SHP77 (cell line): Measurements from ENCODE around the gene CNGB1.
"Not testable (repeated sequence)": the region's sequence is repeated elsewhere in the genome, so short reads cannot be mapped to it uniquely, and the experiment has no call there.

ENCODE experiments used
- DNase-seq, 2 experiments: peaks; one replicate each; lab custom pipeline; 2025; lab: John Stamatoyannopoulos, UW

The CNGB1 gene

DNA sequence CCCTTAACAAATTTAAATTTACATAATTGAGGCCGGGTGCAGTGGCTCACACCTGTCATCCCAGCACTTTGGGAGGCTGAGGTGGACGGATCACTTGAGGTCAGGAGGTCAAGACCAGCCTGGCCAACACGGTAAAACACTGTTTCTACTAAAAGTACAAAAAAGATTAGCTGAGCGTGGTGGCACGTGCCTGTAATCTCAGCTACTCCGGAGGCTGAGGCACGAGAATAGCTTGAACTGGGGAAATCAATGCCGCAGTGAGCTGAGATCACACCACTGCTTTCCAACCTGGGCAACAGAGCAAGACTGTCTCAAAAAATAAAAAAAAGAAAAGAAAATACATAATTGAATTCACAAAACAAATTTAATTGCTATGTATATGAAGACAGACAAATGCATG lies 112.3 kb downstream of the CNGB1 start:
- DNase-seq = no peak

DNA sequence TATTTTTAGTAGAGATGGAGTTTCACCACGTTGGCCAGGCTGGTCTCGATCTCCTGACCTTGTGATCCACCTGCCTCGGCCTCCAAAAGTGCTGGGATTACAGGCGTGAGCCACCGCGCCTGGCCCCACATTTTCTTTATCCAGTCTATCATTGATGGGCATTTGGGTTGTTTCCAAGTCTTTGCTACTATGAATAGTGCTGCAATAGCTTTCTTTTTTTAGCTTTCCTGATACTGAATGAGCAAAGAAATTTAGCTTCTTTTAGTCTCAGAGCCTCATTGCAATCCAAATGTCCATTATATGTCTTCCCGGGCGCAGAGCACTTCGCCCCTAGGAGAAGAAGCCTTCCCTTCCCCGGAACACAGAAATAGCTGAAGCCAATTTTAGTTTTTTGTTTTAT lies 112.9 kb downstream of the CNGB1 start:
- not testable (repeated sequence) for DNase-seq

- DNase-seq = no peak
Observed at GRCh38 chr16:57855188-57855587, 115.7 kb downstream of the CNGB1 start.

GRCh38 chr16:57852189-57852588 lies 118.7 kb downstream of the CNGB1 start:
- DNase-seq = no peak

- DNase-seq = no peak
Observed at GRCh38 chr16:57848181-57848580, 122.7 kb downstream of the CNGB1 start.

DNA sequence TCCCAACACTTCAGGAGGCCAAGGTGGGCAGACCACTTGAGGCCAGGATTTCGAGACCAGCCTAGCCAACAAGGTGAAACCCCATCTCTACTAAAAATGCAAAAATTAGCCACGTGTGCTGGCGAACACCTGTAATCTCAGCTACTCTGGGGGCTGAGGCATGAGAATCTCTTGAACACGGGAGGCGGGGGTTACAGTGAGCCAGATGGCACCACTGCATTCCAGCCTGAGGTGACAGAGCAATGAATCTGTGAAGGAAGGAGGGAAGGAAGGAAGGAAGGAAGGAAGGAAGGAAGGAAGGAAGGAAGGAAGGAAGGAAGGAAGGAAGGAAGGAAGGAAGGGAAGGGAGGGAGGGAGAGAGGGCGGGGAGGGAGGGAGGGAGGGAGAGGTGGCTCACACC lies 124.0 kb downstream of the CNGB1 start:
- not testable (repeated sequence) for DNase-seq

DNA sequence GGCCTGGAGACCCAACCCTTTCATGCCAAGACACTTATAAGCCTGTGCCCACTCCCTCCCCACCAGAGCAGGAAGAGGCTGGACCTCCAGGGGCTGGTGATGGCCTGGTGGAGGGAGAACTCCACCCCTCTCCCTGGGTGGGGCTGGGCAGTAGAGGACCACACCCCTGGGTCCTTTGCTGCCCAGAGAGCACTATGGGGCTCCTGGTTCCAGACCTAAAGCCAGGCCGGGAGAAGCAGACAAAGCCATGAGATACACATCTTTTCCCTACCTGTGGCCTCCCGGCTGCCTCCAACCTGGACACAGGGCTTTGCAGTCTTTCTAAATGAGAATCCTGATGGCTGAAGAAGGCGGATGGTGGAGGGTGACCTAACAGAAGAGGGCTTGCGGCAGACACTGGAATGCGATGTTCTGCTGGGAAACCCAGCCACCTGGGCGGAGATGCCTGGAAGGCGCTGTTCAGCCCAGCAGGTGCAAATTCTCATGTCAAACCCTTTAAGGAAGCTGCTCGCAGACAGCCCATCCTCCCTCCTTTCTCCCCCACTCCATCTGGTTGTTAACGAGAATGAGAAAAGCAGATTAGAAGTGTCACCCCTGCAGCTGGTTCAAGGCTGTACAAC lies 124.7 kb downstream of the CNGB1 start:
- DNase-seq = no peak

DNA sequence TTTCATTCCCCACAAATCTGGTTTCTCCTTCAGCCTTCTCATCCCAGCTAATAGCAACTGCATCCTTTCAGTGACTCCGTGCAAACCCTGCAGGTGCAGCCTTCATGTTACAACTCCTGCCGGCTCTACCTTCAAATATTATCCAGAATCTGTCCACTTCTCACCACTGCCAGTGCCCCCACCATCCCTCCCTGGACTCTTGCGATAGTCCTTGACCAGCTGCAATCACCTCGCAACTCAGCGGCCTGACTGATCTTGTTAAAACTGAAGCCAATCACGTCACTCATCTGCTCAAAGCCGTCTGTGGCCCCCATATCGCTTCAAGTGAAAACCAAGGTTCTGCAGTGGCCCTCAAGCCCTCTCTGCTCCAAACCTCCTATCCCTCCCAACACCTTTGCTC lies 125.8 kb downstream of the CNGB1 start:
- DNase-seq = no peak

- DNase-seq = no peak
Observed at GRCh38 chr16:57844416-57845030, 126.4 kb downstream of the CNGB1 start.

- no peak for DNase-seq
Observed at GRCh38 chr16:57843400-57843799, 127.5 kb downstream of the CNGB1 start.

DNA sequence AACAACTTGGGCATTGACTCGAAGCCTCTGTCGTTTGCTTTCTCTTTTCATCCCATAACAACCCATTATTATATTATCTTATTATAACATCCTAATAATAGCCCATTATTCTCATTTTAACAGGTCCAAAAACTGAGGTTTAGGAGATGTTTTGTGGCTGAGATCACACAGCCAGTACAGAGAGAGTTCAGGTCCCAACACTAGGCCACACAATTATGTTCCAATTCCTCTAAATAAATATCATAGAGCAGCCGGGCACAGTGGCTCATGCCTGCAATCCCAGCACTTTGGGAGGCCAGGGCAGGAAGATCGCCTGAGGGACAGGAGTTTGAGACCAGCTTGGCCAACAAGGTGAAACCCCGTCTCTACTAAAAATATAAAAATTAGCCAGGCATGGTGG lies 128.3 kb downstream of the CNGB1 start:
- no peak for DNase-seq

GRCh38 chr16:57840833-57841232 lies 130.1 kb downstream of the CNGB1 start:
- no peak for DNase-seq

DNA sequence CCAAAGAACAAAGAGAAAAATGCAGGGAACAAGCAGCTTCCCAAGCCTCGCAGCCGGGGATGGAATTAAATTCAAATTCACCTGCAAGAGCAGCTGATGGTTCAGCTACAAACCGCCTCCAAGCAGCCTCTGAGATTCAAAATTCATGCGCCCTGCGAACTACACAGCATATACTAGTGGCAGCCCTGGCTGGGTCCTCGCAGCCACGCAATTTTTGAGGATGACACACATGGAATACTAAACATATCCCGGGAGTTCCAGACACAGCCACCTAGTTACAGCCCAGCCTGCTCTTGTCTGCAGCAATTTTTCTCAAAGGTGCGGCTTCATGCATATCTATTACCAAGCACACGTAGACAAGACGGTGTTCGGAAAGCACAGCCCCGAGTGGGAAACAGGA lies 132.8 kb downstream of the CNGB1 start:
- no peak for DNase-seq

DNA sequence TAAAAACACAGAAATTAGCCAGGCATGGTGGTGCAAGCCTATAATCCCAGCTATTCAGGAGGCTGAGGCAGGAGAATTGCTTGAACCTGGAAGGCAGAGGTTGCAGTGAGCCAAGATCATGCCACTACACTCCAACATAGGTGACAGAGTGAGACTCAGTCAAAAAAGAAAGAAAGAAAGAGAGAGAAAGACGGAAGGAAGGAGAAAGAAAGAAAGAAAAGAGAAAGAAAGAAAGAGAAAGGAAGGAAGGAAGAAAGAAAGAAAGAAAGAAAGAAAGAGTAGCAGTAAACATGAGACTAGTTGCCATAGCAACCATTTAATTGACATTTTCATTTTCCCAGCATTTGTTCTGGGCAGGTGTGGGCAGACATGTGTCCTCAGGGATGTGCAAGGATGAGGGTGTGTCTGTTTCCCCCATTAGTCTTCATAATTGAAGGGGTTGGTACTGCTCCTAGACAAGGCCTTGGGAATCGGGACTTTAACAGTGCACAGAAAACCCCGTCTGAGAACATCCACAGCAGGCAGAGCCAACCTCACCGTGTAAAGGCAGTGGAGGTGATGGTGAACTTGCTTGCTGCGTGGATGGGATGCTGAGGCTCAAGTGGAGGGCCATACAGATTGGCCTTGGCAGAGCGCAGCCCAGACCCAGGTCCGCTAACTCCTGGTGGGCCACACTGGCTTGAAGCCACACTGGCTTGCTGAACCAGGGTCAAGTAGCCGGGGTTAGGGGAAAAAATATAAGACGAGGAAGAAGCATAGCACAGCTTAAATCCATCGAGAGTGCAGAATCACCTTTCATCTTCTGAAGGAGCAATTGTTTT lies 133.4 kb downstream of the CNGB1 start:
- no peak for DNase-seq

GRCh38 chr16:57835439-57835838 lies 135.5 kb downstream of the CNGB1 start:
- DNase-seq = not testable (repeated sequence)

DNA sequence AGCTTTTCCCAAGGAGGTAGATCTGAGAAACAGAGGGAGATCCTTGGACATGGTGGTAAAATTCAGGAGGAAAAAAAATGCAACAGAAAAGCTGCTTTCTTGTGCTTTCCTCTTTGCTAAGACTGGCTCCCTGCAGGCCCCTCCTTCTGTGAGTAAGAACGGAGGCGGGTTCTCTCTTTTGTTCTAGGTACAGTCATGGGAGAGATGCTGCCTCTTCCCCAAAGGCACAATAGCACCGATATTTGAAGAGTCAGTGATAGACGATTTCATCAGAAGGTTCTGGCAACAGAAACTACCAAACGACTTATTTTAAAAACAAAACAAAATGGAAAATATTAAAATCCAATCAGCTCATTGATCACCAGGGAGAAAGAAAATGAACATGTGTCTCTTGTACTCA lies 136.0 kb downstream of the CNGB1 start:
- no peak for DNase-seq
